HK-2 (cell line): ENCODE results near the gene PINLYP.

Experiments
- DNase-seq: peaks from one replicate; pipeline ENCODE4 v3.0.0-alpha.2; 2018; ENCODE audit not compliant: unreplicated experiment

PINLYP gene

GRCh38 chr19:43548706-43549105 lies 26.9 kb upstream of the PINLYP start:
- DNase-seq = no peak

- no peak for DNase-seq
These were observed 24.0 kb upstream of the PINLYP start for GRCh38 chr19:43551399-43552197.

GRCh38 chr19:43552198-43552450 lies 23.5 kb upstream of the PINLYP start:
- no peak for DNase-seq

DNA sequence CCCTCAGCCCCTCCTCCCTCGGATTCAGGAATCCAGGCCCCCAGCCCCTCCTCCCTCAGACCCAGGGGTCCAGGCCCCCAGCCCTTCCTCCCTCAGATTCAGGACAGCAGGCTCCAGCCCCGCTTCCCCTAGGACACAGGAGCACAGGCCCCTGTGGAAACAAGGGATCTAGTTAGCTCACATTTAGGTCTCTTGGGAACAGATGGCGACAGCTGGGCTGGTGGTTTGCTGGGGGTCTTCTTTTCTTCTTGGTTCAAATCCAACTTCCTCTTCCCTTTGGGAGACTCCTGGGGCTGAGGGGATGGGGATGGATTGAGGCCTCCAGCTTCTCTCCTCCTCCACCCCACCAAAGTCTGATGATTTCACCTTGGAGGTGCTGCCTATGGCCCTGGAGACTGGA lies 23.0 kb upstream of the PINLYP start:
- DNase-seq = no peak

GRCh38 chr19:43553656-43554055 lies 21.9 kb upstream of the PINLYP start:
- DNase-seq = no peak

GRCh38 chr19:43554317-43554895 lies 21.2 kb upstream of the PINLYP start:
- DNase-seq = no peak

DNA sequence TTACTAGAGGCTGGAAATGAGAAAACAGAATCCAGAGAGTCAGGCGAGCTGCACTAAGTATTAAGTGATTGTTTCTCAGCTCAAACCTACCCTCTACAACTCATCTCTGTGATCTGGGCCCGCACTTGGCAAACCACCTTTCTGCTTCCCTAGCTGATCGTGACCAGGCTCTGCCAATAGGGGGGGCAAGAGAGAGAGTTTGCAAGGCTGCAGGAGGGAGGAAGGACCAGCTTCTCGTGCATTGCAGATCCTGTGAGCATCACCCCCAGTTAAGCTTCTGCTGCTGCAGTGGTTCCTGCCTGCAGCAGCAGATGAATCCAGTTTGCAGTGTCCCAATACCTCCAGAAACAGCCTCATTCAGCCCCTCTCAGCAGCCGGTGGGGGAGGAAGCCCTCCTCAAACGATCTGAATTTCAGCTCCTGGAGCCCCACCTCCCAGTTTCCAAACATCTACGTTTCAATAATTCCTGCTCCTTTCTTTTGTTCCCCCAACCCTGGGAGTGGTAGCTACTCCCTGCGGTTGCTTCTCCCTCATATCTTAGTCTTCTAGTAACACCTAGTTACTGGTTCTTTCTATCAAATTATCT lies 20.3 kb upstream of the PINLYP start:
- DNase-seq = peak; percentile 65

GRCh38 chr19:43560687-43561086 lies 14.9 kb upstream of the PINLYP start:
- DNase-seq = peak; percentile 12

DNA sequence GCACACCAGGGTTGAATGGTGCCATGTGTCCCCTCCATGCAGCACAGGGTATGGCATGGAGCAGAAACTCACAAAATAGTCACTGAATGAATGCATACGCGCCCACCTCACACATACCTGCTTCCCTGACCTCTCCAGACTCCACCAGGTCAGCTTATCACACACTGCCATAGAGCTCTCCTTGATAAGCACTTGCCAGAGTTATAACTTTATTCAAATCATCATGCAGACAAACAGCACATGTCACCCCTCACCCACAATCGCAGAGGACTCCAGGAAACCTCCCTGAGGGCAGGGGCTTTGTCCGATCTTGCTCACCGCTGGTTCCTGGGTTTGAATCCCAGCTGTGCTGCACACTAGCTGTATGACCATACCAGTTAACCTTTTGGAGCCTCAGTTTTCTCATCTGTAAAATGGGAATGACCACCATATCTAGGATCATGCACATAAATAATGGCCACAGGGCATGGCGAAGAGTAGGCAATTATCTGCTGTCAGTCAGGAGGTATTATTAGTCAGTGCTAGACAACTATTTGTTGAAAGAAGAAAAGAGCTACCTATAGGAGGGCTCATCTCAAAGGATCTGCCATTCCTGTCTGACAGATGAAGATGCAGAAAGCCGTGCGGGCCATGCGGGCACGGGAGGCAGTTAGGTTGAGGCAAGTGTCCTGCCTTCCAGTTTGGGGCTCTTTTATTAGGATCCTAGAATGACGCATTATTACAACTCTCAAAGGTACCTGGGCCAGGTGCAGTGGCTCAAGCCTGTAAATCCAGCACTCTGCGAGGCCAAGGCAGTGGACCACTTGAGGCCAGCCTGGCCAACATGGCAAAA lies 14.2 kb upstream of the PINLYP start:
- DNase-seq = no peak

- no peak for DNase-seq
These were observed 13.3 kb upstream of the PINLYP start for GRCh38 chr19:43562226-43562697.

GRCh38 chr19:43562698-43563241 lies 12.8 kb upstream of the PINLYP start:
- peak; percentile 88 for DNase-seq

DNA sequence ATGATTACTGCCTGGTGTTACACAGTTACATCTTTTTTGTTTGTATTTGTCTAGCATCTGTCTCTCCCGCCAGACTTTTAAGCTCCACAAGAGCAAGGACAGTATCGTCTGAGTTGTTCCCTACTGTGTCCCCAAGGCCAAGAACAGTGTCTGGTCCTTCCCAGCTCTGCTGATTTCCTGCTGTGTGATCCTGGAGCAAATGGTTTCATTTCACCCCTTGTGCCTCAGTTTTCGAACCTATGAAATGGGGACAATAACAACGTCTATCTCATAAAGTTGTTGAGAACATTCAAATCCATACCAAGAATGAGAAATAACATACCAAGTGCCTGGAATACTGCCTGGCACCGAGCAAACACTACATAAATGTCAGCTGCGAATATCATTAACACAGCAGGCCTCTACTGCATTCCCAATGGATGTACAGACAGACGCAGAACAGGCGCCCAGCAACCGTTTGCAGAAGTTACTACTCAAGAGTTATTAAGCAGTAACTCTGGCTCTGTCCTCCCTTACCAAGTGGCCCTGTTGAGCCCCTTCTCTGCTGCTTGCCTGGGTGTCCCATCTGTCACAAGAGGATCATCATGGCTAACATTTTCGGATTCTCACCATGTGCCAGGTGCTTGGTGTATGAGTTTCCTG lies 11.7 kb upstream of the PINLYP start:
- DNase-seq = no peak

- no peak for DNase-seq
These were observed 10.8 kb upstream of the PINLYP start for GRCh38 chr19:43564800-43565199.

- DNase-seq = no peak
These were observed 5.9 kb upstream of the PINLYP start for GRCh38 chr19:43569657-43570056.

DNA sequence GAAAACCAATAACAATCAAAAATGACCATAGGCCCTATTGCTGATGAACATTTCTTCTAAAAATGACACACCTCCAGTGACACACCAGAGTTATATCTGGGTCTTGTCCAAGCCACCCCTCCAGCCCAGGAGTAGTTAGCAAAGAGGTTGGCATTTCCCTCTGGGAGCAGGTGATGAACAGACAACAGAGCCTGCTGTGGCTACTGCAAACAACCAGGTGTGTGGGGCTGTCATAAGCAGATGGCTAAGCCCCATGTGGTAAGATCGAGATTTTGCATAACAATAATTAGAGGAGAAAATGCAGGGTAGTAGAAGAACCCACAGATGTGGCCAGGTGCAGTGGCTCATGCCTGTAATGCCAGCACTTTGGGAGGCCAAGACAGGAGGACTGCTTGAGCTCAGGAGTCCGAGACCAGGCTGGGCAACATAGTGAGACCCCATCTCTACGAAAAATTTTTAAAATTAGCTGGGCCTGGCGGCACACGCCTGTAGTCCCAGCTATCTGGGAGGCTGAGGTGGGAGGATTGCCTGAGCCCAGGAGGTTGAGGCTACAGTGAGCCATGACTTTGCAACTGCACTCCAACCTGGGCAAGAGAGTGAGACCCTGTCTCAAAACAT lies 5.3 kb upstream of the PINLYP start:
- no peak for DNase-seq

DNA sequence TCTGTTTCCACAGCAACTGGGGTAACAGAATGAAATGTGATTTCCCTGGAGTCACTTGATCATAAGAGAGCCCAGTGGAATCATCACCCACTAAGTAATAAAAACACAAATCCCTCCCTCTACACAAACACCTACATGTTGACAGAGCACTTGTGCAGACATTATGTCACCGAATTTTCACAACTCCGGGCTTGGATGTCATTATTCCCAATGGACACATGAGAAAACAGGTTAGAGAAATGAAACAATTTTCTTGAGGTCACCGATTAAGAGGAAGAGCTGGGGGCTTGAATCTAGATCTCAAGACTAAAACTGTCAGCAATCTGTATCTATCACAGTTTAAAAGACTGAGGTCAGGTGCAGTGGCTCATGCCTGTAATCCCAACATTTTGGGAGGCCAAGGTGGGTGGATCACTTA lies 3.4 kb upstream of the PINLYP start:
- DNase-seq = no peak

DNA sequence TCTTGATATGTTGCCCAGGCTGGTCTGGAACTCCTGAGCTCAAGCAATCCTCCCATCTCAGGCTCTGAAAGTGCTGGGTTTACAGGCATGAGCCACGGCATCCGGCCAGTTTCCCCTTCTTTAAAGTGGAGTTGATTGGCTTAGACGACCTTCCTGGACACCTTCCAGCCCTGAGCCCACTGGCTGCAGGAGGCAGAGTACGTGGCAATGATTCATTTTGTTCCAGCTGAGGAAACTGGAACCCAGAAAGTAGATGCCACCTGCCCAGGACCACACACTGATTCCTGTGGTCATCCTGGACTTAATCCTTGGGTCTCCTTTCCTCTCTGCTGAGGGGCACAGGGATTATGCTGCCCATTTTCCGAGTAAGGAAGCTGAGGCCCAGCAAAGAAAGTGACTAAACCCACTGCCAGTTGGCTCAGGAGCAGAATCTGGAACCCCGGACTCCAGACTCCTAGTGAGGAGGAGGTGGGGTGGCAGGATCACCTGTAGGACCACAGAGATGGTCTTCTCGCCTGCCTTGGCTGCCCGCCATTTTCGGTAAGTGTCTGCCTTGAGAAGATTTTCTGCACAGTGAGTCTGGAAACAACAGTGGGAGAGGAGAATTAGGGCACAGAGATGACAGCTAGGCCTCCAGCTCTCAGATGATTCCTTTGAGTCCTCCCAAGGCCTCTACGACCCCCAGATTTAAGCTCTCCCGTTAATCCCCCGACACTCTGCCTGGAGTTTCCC lies 1.0 kb upstream of the PINLYP start:
- DNase-seq = peak; percentile 83

DNA sequence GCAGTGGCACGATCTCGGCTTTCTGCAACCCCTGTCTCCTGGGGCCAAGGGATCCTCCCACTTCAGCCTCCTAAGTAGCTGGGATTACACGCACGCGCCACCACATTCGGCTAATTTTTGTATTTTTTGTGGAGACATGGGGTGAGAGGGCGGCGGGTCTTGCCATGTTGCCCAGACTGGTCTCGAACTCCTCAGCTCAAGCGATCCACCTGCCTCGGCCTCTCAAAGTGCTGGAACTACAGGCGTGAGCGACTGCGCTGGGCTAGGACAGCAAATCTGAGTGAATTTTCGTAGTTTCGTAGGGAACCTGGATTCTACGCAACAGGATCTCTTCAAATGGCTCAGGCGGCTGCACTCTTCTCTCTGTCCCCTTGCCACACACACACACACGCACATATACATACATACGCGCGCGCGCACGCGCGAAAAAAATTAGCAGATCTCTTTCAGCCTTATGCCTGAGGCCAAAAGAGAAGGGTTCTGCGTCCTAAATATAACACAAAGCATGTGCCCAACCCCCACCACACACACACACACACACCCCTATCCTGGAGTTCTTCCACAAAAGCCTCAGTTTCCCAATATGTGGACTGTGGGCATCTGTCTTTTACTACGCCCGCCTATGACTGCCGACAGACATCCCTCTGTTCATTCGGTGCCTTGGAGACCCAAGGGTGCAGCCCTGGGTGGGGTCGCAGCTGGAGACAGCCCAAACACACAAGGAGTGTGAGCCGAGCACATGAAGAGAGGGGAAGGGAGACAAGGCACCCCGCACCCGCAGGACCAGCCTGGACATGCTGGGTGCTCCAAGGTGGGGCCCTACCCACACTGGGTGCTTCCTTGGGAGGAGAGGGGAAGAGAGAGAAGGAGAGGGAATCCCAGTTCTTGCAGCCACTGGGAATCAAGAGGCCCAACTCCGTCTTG lies 616 bp downstream of the PINLYP start:
- no peak for DNase-seq

DNA sequence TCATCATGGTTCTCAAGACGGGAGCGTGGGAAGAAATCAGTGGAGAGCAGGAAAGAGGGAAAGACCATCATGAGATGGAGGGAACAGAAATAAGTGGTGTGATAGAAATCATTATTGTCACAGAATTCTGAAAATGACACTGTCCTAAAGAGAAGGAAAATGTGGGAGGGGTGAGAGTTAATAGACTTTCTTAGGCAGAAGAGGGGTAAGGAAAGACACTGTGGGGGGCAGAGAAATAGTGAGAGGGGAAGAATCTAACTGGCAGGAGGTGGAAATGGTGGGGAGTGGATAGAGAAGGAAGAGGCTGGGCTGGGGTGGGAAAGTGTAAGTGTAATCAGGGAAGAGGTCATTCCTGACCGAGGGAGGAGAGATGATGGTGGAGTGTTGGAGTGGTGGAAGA lies 3.2 kb downstream of the PINLYP start:
- no peak for DNase-seq
